HG02885 (cell line): ENCODE measurements around the gene CCN2.
"Not testable (repeated sequence)": the region's sequence is repeated elsewhere in the genome, so short reads cannot be mapped to it uniquely, and the experiment has no call there.

Source experiments
- ATAC-seq: cut with Tn5 transposase; IDR thresholded peaks from one replicate; pipeline ENCODE4 v1.9.1; 2021; ENCODE audit warnings: mild to moderate bottlenecking; ENCODE audit not compliant: unreplicated experiment, poor library complexity

CCN2 gene

DNA sequence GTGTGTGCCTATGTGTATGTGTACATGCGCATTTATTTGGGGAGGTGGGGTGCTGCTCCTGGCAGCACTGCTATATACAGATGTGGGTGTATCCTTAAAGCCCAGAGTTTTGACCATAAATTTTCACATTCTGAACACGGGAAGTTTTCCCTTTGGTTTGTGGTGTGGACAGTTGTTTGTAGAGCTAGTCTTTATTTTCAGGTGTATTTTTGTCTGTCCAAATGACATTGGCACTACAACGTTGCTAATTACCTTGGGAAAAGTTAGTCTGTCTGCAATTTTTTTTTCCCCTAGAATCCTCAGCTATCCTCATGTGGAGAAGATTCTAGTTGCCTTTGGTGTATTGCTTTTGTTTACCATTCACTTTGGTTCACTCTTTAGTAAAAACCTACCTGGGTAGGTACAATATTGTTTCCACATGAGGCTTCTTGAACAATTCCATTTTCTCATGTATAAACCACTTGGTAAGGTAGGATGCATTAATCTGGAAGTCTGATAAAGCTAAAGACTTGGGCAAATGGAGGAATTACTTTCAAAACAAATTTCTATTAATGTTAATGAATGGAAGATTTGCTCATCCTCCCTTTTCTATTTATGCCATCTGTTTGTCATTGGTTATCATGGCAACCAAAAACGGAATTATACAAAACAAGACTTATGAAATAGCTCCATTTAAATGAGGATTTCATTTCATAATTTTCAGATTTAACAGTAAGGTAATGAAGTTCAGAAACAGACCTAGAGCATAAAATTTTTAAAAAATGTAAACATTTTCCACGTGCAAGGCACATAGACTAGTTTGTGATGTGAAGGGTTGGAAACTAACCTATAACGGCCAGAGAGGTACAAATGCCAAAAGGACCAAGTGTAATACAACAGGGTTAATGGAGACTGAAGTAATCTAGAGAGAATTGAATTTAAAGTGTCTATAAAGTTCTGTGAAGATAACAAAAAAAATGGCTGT, 3.9 kb downstream of the CCN2 start:
- ATAC-seq, result no peak

DNA sequence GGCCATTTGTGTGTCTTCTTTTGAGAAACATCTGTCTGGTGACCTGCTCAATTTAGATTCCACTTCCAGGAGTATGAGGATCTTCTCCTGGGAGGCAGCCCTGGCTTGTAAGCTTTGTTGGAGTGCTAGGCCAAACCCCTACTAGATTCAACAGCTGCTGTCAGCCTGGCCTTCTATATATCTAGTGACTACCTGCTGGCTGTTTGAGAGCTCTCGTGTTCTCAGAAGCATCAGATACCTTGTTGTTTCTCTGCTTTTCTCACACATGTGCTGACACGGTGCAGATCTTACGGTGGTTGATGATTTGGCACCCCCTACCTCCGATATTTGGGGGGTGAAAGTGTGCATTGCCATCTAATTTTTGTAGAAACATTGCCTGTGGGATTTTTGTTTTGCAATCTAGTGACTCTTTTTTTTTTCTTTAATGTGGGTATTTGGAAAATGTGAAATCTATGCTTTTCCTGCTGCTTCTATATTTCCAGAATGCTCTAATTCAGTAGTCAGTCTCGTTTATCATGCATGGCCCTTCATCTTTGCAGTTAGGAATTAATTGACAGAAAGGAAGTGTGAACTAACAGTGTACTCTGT, 4.7 kb downstream of the CCN2 start:
- ATAC-seq, result no peak

DNA sequence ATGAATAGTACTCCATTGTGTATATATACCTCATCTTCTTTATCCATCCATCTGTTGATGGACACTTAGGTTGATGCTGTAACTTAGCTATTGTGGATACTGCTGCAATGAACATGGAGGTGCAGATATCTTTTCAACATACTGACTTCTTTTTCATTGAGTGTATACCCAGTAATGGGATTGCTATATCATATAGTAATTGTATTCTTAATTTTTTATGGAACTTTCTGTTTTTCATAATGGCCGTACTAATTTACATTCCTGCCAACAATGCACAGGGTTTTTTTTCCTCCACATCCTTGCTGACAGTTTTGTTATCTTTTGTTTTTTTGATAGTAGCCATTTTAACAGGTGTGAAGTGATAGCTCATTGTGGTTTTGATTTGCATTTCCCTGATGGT, 5.2 kb downstream of the CCN2 start:
- no peak for ATAC-seq

DNA sequence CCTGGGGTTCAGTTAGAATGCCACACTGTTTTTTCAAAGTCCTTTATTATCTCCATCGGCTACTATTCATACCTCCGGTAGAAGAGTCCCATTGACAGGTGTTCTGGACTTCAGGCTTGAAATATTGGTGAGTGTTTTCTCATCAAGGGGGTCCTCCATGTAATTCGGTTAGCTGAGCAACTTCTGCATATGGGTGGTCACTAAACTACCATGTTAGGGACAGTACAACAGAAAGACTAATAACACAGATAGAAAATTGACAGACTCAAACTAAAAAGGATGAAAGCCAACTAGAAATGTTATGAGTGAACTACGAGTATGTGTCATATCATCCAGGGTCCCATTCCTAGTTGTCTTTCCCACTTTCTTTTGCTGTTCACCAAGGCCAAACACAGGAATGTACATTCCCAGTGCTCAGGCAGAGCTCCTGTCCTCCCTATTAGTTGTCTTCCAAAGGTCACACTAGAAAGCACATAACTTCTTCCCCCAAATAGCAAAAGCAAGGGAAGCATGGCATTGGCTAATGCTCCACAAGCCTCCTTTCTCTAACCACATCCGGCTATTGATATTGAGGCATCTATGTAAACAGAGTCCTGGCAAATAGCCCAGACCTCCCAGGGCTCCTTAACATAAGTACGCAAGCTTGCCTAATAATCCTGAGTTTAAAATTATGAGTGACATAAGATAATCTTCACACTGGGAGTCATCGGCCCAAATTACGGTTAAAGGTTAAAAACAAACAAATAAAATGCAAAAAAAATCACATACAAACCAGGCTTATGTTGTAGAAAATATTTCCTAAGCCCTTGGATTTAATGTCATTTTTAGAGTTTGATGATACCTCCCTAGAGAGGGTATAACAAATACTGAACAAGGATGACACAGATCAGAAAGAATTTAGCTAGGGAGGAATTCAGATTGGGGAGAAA, 13.2 kb downstream of the CCN2 start:
- no peak for ATAC-seq

DNA sequence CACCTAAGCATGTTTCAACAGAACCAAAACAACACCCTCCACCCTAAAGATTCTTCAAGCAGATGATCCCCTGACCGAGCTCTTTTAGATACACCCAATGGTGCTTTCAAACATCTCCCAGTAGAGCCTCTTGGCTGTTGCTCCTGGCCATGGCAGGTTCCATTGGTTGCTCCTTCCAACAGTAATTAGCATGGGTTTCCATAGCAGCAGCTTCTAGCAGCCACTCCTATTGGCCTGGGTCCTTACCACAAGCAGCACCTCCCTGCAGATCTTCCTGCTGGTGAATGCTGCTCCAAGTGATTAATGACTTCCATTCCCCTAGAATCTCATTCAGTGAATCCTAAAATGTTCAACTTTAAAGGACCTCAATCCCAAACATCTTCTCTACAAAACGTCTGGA, 13.9 kb downstream of the CCN2 start:
- no peak for ATAC-seq

DNA sequence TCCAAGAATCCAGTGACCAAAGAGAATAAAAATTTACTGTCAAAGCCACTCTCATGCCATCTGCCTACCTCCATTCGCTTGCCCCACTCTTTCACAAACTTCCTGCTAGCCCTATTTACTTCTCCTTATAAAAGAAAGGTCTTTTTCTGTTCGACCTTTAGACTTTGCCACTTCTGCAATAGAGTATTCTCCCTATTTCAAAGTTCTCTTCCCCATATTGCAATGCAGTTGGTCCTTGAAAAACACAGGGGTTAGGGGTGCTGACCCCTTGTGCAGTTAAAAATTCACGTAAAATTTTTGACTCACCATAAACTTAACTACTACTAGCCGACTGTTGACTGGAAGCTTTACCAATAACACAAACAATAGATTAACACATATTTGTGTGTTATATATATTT, 15.0 kb downstream of the CCN2 start:
- no peak for ATAC-seq

DNA sequence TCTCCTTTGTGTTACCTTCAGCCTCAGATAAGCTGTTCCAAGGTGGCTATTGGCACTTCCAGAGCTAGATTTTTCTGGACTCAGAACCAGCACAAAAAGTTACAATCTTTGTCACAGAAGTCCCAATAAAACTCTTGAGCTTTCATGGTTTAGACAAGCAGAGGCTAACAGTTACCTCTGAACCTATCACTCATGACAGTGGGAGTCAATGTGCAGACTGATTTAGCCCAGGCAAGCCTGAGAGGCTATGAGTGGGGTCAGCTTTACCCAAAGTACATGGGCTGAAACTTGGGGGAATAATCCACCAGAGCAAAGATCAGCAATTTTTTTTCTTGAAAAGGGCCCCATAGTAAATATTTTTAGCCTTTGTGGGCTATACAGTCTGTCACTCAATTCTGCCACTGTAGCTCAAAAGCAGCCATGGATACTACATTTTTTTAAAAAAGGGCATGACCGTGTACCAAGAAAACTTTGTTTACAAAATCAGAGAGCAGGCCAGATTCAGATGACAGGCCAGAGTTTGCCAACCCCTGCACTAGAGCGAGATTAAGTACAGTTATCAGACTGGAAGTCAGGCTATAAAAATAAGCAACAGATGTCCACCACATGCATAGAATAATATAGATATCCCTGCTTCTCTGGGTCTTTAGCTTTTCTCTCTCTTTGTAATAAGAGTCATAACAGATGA, 20.0 kb downstream of the CCN2 start:
- no peak for ATAC-seq

DNA sequence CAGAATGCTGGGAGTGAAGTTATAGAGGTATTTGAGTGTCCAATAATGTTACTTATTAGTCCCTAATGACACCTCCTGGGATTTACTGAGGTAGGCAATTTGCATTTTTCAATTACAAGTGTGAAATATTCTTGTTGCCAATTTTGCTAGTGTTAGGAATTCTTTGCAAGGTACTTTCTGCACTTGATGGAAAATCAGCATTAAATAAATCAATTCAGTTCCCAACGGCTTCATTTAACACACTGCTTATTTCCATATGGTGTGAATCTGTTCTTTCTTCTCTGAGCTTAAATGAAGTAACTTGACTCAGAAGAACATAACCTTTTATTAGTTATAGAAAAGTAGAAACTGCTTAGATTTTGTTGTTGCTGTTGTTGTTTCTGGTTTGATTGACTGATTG, 21.2 kb downstream of the CCN2 start:
- no peak for ATAC-seq

DNA sequence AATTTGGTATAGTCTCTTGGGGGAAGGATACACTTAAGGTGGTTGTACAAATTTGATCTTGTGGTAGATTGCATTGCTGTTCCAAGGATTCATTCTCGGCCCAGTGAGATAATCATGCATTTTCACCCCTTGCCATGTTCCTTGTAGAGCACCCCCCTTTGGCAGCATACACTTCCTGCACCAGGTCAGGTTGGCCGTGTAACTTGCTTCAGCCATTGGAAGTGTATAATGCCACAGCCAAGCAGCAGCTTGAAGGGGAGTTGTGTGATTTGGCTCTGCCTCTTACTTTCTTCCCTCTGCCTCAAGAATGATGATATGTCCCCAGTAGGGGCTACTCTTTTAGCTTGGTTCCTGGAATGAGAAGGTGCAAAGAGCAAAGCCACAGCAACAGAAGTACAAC, 21.9 kb downstream of the CCN2 start:
- ATAC-seq, result no peak

DNA sequence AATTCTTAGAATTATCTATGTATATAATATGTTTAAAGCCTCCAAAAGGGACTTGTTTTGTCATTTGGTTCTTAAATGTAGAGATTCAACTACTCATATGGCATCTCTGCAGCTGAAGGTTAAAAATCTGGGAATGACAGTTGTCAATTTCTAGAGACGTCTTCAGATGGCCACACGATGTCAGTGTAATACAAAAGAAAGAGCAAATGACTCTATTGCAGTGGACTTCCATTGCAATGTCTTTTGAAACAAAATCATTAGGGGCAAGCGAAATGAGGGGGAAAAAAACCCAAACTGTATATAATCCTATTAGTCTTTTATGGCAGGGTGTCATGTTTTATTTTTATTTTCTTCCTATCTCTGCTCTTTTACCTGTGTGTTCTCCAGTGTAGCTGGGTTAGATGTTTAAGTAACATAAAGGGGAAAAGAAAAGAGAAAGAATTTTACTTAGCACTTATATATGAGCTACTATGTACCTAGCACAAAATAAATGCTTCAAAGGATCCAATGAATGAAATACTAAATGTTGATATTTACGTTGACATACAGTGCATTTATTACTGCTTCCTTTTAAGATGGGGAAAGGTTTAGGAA, 26.2 kb downstream of the CCN2 start:
- ATAC-seq, result no peak

DNA sequence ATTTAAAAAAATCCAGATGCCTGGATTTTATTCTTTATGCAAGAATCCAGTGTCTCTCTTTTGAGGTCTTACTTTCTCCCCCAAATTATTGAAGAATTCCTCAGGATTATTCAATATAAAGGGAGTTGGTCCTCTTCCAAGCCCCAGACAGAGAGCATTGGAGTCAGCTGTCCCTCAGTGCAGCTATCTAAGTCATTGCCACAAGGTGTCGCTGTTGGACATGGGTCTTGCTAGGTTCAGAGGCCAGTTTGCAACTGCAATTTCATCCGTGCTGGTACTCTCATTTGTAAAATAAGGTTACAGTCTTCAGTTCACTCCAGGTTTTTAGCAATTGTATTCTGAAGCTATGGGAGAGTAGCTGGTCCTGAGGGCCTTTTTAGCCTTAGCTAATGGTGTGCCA, 27.8 kb downstream of the CCN2 start:
- ATAC-seq, result peak; percentile 65

DNA sequence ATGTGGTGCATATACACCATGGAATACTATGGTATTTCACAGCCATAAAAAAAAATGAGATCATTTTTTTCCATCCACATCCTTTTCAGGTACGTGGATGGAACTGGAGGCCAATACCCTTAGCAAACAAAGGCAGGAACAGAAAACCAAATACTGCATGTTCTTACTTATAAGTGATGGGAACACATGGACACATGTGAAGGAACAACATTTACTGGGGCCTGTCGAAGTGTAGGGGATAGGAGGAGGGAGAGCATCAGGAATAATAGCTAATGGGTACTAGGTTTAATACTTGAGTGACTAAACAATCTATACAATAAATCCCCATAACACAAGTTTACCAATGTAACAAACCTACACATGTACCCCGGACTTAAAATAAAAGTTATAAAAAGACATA, 30.5 kb downstream of the CCN2 start:
- no peak for ATAC-seq

DNA sequence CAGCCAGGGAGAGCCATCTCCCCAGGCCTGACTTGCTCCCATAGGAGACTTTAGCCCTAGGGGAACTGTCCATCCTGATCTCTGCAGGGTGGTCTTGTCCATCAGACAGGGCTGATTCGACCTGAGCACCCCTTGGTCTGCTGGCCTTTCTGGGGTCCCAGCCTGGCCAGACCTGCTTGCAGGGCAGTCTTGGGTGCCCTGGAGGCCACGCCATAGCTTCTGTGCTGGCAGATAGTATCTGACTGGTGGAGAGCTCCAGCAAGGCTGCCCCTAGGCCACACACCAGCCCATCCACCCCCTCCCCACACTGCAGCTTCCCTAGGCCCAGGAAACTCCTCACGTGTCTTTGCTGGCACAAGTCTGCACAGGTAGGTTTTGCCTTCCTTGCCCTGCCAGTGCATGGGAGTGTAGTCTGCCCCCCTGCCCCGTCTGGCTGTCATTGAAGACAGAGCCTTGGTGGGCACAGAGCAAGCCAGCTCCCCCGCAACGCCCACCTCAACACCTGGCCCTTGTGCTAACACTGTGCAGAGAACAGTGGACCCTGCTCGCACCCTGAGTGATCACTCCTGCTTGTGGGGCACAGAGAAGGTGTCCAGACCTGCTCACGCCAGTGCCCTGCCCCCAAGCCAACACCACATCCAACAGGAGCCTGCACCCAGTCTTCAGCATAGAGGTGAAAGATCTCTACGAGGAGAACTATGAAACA, 32.4 kb downstream of the CCN2 start:
- no peak for ATAC-seq

DNA sequence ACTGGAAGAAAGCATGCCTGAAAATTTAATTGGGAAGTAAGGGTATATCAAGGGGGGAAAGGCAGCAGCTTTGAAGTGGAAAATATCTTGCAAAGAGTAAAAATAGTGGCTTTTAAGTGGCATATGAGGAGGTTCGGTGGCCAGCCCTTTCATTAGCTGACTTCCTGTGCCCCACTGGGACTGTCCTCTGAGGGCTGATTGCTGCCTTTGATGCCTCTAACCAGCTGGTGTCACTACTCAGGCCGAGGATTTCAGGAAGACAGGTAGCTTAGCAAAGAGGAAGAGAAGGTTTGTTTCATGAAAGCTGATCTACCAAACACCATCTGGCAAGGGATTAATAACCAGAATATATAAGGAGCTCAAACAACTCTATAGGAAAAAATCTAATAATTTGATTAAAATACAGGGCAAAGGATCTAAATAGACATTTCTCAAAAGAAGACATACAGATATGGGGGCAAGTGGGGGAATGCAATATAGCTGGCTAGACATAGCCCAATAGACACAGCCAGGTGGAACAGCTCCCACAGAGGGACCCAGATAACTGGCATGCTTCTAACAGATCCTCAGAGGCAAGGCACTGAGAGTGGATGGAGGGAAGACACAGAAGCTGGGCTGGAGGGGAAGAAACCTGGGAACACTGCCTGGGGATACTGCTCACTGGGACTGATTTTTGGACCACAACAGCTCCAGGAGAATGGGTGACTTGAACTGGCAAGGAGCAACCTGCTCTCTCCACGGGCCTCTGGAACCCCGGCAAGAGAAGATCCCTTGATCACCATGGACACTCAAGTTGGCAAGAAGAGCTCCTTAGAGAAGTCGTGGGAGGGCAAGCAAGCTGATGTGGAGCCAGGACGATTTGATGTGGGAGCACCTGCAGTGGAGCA, 33.2 kb downstream of the CCN2 start:
- ATAC-seq, result no peak

DNA sequence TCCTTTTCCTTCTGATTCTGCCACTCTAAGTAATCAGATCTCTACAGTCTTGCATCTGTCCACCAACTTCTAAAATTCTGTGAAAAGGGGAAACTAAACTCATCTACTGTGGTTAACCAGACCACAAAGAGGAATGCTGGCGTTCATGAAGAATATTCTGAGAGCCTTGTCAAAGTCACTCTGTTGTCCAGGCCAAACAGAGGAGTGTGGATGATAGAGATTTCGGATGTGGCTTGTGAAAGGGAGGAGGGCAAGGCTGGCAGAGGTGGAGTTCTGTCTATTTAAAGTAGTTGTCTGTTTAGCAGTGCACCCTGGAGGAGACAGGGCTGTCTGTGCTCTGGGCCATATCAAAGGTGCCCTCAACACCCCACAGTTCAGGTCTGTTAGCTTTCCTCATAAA, 33.9 kb downstream of the CCN2 start:
- ATAC-seq, result no peak

DNA sequence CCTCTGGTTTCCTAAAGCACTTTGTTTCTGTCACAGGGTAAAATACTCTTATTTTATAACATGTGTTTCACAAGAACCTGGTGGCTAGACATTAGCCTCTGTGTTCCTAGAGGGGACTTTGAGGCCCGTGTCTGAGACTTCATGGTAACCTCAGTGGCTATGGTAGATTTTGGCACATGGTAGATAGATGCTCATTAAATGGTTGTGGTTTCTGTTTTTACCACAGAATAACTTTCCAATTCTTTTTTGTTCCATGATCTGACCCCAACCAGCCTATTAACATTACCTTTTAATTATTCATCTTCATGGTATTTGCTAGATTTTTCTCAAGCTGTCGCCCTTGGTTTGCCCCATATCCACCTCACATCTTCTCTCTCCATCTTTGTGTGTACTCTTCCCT, 34.3 kb downstream of the CCN2 start:
- ATAC-seq, result no peak

DNA sequence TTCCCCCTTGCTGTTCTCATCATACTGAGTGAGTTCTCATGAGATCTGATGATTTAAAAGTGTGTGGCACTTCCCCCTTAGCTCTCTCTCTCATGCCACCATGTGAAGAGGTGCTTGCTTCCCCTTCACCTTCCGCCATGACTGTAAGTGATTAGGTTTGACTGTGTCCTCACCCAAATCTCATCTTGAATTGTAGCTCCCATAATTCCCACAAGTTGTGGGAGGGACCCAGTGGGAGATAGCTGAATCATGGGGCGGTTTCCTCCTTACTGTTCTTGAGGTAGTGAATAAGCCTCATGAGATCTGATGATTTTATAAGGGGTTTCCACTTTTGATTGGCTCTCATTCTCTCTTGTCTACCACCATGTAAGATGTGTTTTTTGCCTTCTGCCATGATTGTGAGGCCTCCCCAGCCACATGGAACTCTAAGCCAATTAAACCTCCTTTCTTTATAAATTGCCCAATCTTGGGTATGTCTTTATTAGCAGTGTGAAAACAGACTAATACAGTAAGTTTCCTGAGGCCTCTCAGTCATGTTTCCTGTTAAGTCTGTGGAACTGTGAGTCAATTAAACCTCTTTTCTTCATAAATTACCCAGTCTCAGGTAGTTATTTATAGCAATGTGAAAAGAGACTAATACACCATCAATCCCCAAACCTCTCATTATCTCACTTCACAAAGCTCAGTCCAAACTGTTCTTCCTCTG, 34.9 kb downstream of the CCN2 start:
- ATAC-seq, result not testable (repeated sequence)
